Heart left ventricle (tissue), 13 donors: ENCODE measurements around the gene PSMD3.

Experiments used
- CTCF ChIP-seq, 12 donors: fragments of 200-600 bp; sonication (generic) in 4 of 12; IDR thresholded peaks; one replicate each; pipeline versions ENCODE4 v1.5.0 to v1.8.0; 2018 to 2022; ENCODE audit warnings: antibody characterized with exemption in 12 of 12, mild to moderate bottlenecking in 5 of 12
- POLR2A ChIP-seq, 2 donors: fragments of 450-650 bp; IDR thresholded peaks; one replicate each; pipeline ENCODE4 v1.6.1; 2017; ENCODE audit warnings: antibody characterized with exemption in 2 of 2, mild to moderate bottlenecking in 2 of 2, moderate library complexity in 2 of 2
- donor health status: ischemic (EF 13 %, LVEDD 7.1; RV severe dilation, severe dysfunction).
- donor health status: DM: no; HTN: yes; CAD: no.
- donor health status: DM: no; HTN: no; CAD: no.
- donor health status: ischemic (EF 25% LVEDD 6.9; RV normal size, moderate dysfunction).
- donor health status: ischemic (EF 25% LVEDD 5.7; RV mildly dilated, moderate dysfunction).
- donor health status: ischemic (EF 35%, LVEDD 5.7; RV mildly dilated, moderate dysfunction).
- donor health status: nonischemic (EF 11% LVEDD 7.7; RV severe dilation, severe dysfunction).
- donor health status: DM: yes; HTN: yes; CAD: no.
- donor health status: PGD.
- donor health status: ischemic (EF 29% LVEDD 5.4; RV normal size, mild dysfunction).
- donor health status: nonischemic (EF 23%, LVEDD 6.1; RV moderate dilation, normal function).

GRCh38 chr17:40033339-40033738 lies 52.7 kb downstream of the PSMD3 start:
- no peak for TF ChIP-seq POLR2A (IDR thresholded peaks at IDR 0.05)
- no peak for TF ChIP-seq CTCF (IDR thresholded peaks at IDR 0.05)
